Measurements from ENCODE around the gene TACC2. TPM values are rescaled to one million over a fixed set of nuclear protein-coding genes. Genes with fewer than 3 reads are reported as not detected.

Gene TACC2
- total RNA-seq, 2 experiments from 2014 or later: not detected

- Histone ChIP-seq H3K4me1 (ENCODE audit: insufficient read depth, low read length) (no peaks in the 10 kb centered on the region), H3K27me3 (ENCODE audit: control insufficient read depth in 1 of 2, insufficient read depth in 2 of 2, low read length in 2 of 2) (peaks cover 0 to 7% of the 10 kb centered on the region in 2 experiments), H3K4me3 (ENCODE audit: low read length) (no peak overlapping the region), H3K36me3 (ENCODE audit: insufficient read depth, low read length) (no peaks in the 10 kb centered on the region), H3K9me3 (ENCODE audit: control insufficient read depth in 1 of 2, insufficient read depth in 1 of 2, low read length in 2 of 2) (no peaks in the 10 kb centered on the region), H3K27ac (ENCODE audit: low read depth in 1 of 2, low read length in 2 of 2) (no peak overlapping the region)
- TF ChIP-seq CTCF (IDR thresholded peaks at IDR 0.05): no peak
- no peak overlapping the region for H3K4me3 Mint-ChIP-seq
- no peaks in the 10 kb centered on the region for H3K36me3 Mint-ChIP-seq (ENCODE audit: low read depth)
- no peak for ATAC-seq (ENCODE audit: poor library complexity)
- POLR2A ChIA-PET: no interaction called here
- no peak for DNase-seq
- no peaks in the 10 kb centered on the region for H3K4me1 Mint-ChIP-seq (ENCODE audit: low read depth)
- H3K27ac Mint-ChIP-seq: no peak overlapping the region
- no peaks in the 10 kb centered on the region for H3K9me3 Mint-ChIP-seq
- intact Hi-C loops (cut with DNase I, micrococcal nuclease): no loop called here
- CTCF ChIA-PET: no interaction called here
- H3K27me3 Mint-ChIP-seq: peaks cover 32% of the 10 kb centered on the region
Measured at GRCh38 chr10:122044713-122045112, 55.8 kb downstream of the TACC2 start.

DNA sequence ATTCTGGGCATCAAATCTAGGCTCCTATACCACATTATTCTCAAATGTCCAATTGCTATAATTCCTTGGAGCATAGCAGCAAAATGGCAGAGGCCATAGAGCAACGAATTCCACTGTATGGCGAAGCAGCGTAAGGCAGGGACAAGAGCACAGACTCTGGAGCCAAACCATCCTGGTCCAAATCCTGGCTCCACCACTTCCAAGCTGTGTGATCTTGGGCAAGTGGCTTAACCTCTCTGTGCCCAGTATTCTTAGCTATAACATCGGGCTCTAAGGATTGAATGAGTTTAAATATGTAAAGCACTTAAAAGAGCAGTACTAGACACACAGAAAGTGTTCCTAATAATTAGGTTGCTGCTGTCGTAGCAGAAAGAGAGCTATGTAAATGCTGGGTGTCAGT lies 56.2 kb downstream of the TACC2 start:
- POLR2A ChIA-PET: no interaction called here

GRCh38 chr10:122047560-122047959 lies 58.6 kb downstream of the TACC2 start:
- Histone ChIP-seq H3K27ac (ENCODE audit: low read depth in 1 of 2, low read length in 2 of 2) (no peak overlapping the region), H3K36me3 (ENCODE audit: insufficient read depth, low read length) (no peaks in the 10 kb centered on the region), H3K4me3 (ENCODE audit: low read length) (no peak overlapping the region), H3K9me3 (ENCODE audit: control insufficient read depth in 1 of 2, insufficient read depth in 1 of 2, low read length in 2 of 2) (no peaks in the 10 kb centered on the region), H3K4me1 (ENCODE audit: insufficient read depth, low read length) (no peaks in the 10 kb centered on the region), H3K27me3 (ENCODE audit: control insufficient read depth in 1 of 2, insufficient read depth in 2 of 2, low read length in 2 of 2) (peaks cover 0 to 7% of the 10 kb centered on the region in 2 experiments)
- Mint-ChIP-seq H3K27me3 (peaks cover 30% of the 10 kb centered on the region), H3K27ac (no peak overlapping the region), H3K9me3 (no peaks in the 10 kb centered on the region), H3K4me3 (no peak overlapping the region), H3K36me3 (ENCODE audit: low read depth) (no peaks in the 10 kb centered on the region), H3K4me1 (ENCODE audit: low read depth) (no peaks in the 10 kb centered on the region)
- POLR2A ChIA-PET: no interaction called here
- CTCF ChIA-PET: interaction anchor here (0.7 kb wide), 1 partner anchor 1562 kb away, joined by 3 read pairs; no protein-coding TSS in a partner anchor
- intact Hi-C loops (cut with DNase I, micrococcal nuclease): no loop called here
- DNase-seq: no peak
- no peak for ATAC-seq (ENCODE audit: poor library complexity)
- TF ChIP-seq CTCF (IDR thresholded peaks at IDR 0.05): no peak

More for the DNA sequence above, 56.2 kb downstream of the TACC2 start:
- H3K9me3 Mint-ChIP-seq: no peaks in the 10 kb centered on the region
- ATAC-seq (ENCODE audit: poor library complexity): no peak
- no peak overlapping the region for H3K4me3 Mint-ChIP-seq
- H3K27ac Mint-ChIP-seq: no peak overlapping the region
- no peaks in the 10 kb centered on the region for H3K36me3 Mint-ChIP-seq (ENCODE audit: low read depth)
- Histone ChIP-seq H3K36me3 (ENCODE audit: insufficient read depth, low read length) (no peaks in the 10 kb centered on the region), H3K4me1 (ENCODE audit: insufficient read depth, low read length) (no peaks in the 10 kb centered on the region), H3K9me3 (ENCODE audit: control insufficient read depth in 1 of 2, insufficient read depth in 1 of 2, low read length in 2 of 2) (no peaks in the 10 kb centered on the region), H3K27ac (ENCODE audit: low read depth in 1 of 2, low read length in 2 of 2) (no peak overlapping the region), H3K27me3 (ENCODE audit: control insufficient read depth in 1 of 2, insufficient read depth in 2 of 2, low read length in 2 of 2) (peaks cover 0 to 7% of the 10 kb centered on the region in 2 experiments), H3K4me3 (ENCODE audit: low read length) (no peak overlapping the region)
- no peak for TF ChIP-seq CTCF (IDR thresholded peaks at IDR 0.05)
- DNase-seq: no peak
- peaks cover 32% of the 10 kb centered on the region for H3K27me3 Mint-ChIP-seq
- CTCF ChIA-PET: no interaction called here
- intact Hi-C loops (cut with DNase I, micrococcal nuclease): no loop called here
- no peaks in the 10 kb centered on the region for H3K4me1 Mint-ChIP-seq (ENCODE audit: low read depth)
